ACC112 (cell line): Measurements from ENCODE around the gene TRUB1.

Experiments
- H2AFZ ChIP-seq: fragments of 200-600 bp; sonication (generic); one replicate; pipeline ENCODE4 v1.6.0; 2017; ENCODE audit warnings: antibody characterized with exemption, low read length; ENCODE audit not compliant: unreplicated experiment
- H3K27ac ChIP-seq: fragments of 200-600 bp; sonication (generic); 2 replicates; pipeline ENCODE4 v1.5.1; 2014; ENCODE audit warnings: low read depth, mild to moderate bottlenecking, antibody characterized with exemption, low read length, moderate library complexity
- H3K27me3 ChIP-seq: fragments of 200-600 bp; sonication (generic); 2 replicates; pipeline ENCODE4 v1.6.1; 2014; ENCODE audit warnings: mild to moderate bottlenecking, antibody characterized with exemption, low read length, moderate library complexity, mixed read lengths; ENCODE audit not compliant: insufficient read depth
- H3K36me3 ChIP-seq: fragments of 200-600 bp; sonication (generic); 2 replicates; pipeline ENCODE4 v1.6.1; 2016; ENCODE audit warnings: mild to moderate bottlenecking, antibody characterized with exemption, low read length, moderate library complexity, mixed read lengths; ENCODE audit not compliant: insufficient read depth
- H3K4me1 ChIP-seq: fragments of 200-600 bp; sonication (generic); one replicate; pipeline ENCODE4 v1.6.1; 2016; ENCODE audit warnings: low read length, mixed read lengths; ENCODE audit not compliant: insufficient read depth, unreplicated experiment, control insufficient read depth
- H3K4me3 ChIP-seq: fragments of 200-600 bp; sonication (generic); 2 replicates; pipeline ENCODE4 v1.5.1; 2014; ENCODE audit warnings: mild to moderate bottlenecking, low read depth, low read length
- H3K79me2 ChIP-seq: fragments of 200-600 bp; sonication (generic); one replicate; pipeline ENCODE4 v1.6.0; 2016; ENCODE audit warnings: low read length; ENCODE audit not compliant: control insufficient read depth, unreplicated experiment, insufficient read depth

TRUB1 gene

GRCh38 chr10:114911052-114911711, 26.8 kb upstream of the TRUB1 start:
- H3K4me1 ChIP-seq = peaks cover 5% of the 10 kb centered on the region
- H3K27ac ChIP-seq = no peak overlapping the region
- no peak overlapping the region for H3K4me3 ChIP-seq

DNA sequence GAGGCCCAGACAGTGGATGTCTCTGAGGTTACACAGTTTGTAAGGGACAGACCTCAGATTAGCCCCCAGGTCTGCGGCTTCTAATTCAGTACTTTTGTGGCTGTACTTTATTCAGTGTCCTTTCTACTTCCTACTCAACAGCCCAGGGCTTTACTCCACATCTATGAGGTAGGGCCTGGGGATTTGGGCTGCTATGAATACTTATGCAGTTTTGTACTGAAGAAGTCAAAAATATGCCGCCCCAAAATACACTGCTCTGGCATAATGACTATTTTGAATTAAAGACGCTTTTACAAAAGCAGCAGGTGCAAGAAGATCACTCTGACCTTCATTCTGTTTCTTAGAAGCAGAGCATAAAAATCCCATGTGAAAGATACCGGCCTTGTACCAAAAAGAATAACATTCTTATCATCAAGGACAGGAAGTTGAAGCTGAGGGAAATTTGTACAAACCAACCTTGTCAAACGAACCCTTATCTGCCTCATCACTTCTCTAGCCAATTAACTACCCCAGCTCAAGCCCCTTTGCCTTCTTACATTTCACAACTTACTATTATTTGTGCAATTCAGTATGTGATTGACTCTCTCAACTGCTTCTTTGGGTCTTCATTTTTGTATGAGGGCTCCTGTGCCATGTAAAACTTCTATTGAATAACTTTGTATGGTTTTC, 26.1 kb upstream of the TRUB1 start:
- H3K4me1 ChIP-seq = peaks cover 4% of the 10 kb centered on the region
- H3K36me3 ChIP-seq = no peaks in the 10 kb centered on the region
- H3K79me2 ChIP-seq = no peaks in the 10 kb centered on the region
- H2AFZ ChIP-seq = no peak overlapping the region
- no peak overlapping the region for H3K27ac ChIP-seq
- no peak overlapping the region for H3K4me3 ChIP-seq
- no peaks in the 10 kb centered on the region for H3K27me3 ChIP-seq

More at GRCh38 chr10:114911052-114911711, 26.8 kb upstream of the TRUB1 start:
- Histone ChIP-seq H3K36me3 (no peaks in the 10 kb centered on the region), H2AFZ (no peak overlapping the region), H3K27me3 (no peaks in the 10 kb centered on the region), H3K79me2 (no peaks in the 10 kb centered on the region)

DNA sequence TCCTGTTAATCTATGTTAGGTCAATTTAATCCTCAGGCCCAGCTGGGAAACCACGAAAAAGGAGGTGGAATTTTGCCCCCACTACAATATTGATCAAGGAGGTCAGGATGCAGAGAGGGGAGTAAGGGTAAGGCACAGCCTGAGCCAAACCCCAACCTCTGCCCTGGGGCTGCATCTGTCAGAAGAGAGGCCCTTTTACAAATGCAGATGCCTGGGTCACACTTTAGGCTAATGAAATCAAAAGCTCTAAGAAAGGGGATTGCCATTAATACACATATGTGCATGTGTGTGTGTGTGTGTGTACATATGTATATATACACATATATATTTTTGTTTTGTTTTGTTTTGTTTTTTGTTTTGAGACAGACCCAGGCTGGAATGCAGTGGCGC, 25.5 kb upstream of the TRUB1 start:
- Histone ChIP-seq H3K79me2 (no peaks in the 10 kb centered on the region), H2AFZ (no peak overlapping the region), H3K27ac (no peak overlapping the region), H3K4me3 (no peak overlapping the region), H3K4me1 (no peaks in the 10 kb centered on the region), H3K27me3 (no peaks in the 10 kb centered on the region), H3K36me3 (no peaks in the 10 kb centered on the region)

DNA sequence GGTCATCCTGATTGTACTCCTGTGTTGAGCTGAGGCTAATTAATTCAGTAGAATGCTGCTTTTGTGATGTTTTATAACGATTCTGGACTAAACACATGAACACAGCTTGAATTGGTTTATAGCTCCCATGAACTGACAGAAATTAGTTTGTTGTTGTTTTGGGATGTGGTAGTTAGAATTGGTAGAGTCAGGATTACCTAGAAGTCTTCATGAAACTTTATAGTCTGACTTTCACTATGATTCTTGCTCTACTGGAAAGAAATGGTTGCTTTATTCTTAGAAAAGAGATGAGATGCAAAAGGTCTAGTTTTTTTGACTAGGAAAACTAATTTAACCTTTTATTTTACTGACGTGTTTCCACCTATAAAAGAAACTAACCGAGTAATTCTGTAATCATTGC, 23.4 kb upstream of the TRUB1 start:
- H3K4me3 ChIP-seq = no peak overlapping the region
- H3K27ac ChIP-seq = no peak overlapping the region
- no peaks in the 10 kb centered on the region for H3K79me2 ChIP-seq
- H2AFZ ChIP-seq = no peak overlapping the region
- H3K27me3 ChIP-seq = no peaks in the 10 kb centered on the region
- H3K36me3 ChIP-seq = no peaks in the 10 kb centered on the region
- H3K4me1 ChIP-seq = peaks cover 6% of the 10 kb centered on the region

- Histone ChIP-seq H3K4me1 (peaks cover 6% of the 10 kb centered on the region), H3K27ac (no peak overlapping the region), H3K27me3 (no peaks in the 10 kb centered on the region), H2AFZ (no peak overlapping the region), H3K36me3 (no peaks in the 10 kb centered on the region), H3K4me3 (no peak overlapping the region), H3K79me2 (no peaks in the 10 kb centered on the region)
Observed at GRCh38 chr10:114915294-114915693, 22.7 kb upstream of the TRUB1 start.

DNA sequence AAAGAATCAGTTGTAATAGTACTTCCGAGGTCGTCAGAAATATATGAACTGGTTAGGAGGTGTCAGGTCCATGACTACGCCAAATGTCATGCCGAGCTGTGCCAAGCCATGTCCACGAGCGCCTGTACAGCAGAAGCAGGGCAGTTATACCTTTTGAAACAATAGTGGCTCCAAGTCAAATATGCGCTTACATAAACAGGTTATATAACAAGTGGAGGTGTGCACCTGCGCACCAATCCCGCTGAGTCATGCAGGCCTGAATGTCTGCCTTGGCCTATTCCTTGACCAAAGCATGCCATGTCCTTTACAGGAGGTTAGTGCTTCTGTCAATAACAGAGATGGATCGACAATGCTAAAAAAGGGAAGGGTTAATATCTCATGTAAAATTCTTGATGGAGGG, 21.3 kb upstream of the TRUB1 start:
- H3K27me3 ChIP-seq = no peaks in the 10 kb centered on the region
- no peak overlapping the region for H2AFZ ChIP-seq
- H3K4me3 ChIP-seq = no peak overlapping the region
- H3K4me1 ChIP-seq = peaks cover 6% of the 10 kb centered on the region
- H3K27ac ChIP-seq = no peak overlapping the region
- H3K36me3 ChIP-seq = no peaks in the 10 kb centered on the region
- no peaks in the 10 kb centered on the region for H3K79me2 ChIP-seq

- Histone ChIP-seq H3K27ac (no peak overlapping the region), H3K27me3 (no peaks in the 10 kb centered on the region), H3K79me2 (no peaks in the 10 kb centered on the region), H2AFZ (no peak overlapping the region), H3K4me3 (no peak overlapping the region), H3K36me3 (no peaks in the 10 kb centered on the region), H3K4me1 (peaks cover 6% of the 10 kb centered on the region)
Observed at GRCh38 chr10:114917459-114917858, 20.5 kb upstream of the TRUB1 start.

DNA sequence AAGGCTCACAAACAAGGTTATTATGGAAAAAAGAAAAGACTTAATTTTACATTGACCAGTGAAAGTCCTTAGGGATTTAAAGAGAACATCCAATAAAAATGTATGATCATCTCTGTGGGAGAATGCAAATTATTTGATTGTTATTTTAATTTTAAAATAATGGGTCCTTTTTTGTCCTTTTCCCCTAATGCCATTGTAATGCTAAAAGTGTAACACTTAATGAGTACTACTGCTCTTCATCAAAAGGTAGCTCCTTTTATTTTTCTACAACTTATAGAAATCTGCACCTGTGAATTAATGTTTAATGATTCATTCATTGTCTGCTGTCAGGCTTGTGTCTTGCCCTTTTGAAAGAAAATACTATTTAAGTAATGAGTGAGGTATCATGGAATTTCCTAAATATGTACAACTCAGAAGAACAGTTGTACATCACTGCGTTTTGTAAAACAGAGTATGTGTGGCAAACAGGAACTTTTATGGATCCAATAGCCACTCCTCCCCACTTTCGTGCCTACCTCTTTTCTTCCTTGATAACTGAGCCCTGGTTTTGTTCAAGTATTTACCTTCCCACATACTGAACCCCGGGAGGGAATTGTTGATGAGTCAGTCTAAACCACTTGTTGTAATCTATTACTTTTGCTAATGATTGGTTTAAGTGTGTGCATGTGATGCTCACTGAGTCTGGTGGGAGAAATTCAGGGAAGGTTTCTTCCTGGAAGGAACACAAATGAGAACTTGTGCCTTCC, 19.9 kb upstream of the TRUB1 start:
- Histone ChIP-seq H3K27ac (no peak overlapping the region), H2AFZ (no peak overlapping the region), H3K79me2 (no peaks in the 10 kb centered on the region), H3K4me1 (peaks cover 6% of the 10 kb centered on the region), H3K27me3 (no peaks in the 10 kb centered on the region), H3K4me3 (no peak overlapping the region), H3K36me3 (no peaks in the 10 kb centered on the region)

DNA sequence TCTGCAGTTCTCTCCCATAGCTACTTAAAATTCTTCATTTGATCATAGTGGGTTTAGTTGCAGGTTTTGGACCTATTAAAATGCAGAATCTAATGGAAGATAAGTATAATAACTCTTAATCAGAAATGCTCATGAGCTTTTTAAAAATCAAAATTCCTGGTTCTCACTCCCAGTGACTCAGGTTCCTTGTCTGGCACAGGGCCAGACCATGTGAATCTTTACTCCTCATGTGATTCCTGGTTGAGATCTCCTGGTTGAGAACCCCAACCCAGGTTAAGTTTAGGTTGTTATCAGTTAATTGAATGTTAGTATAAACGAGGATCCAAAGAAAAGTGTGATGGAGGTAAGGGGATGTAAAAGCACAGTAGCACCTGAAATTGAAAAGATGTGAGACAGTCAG, 17.5 kb upstream of the TRUB1 start:
- no peaks in the 10 kb centered on the region for H3K36me3 ChIP-seq
- no peak overlapping the region for H3K27ac ChIP-seq
- H3K4me3 ChIP-seq = no peak overlapping the region
- H3K27me3 ChIP-seq = no peaks in the 10 kb centered on the region
- H3K4me1 ChIP-seq = peaks cover 13% of the 10 kb centered on the region
- H3K79me2 ChIP-seq = no peaks in the 10 kb centered on the region
- no peak overlapping the region for H2AFZ ChIP-seq

DNA sequence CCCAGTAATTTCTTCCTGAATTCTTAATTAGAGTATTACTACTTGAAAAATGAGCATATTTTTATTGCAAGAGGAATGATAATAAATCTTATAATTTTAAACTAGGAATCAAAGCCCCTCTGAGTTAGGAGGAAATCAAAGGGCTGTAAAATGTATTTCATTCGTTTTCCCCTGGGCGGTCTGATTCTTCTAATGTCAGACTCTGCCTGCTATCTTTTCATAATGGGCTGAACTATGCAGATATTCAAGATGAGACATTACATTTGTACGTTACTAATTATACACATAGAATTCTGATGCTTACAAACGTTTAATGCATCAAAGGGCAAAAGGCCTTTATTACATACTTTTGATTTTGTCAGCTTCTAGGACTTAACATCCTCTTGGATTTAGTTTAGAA, 16.0 kb upstream of the TRUB1 start:
- Histone ChIP-seq H3K4me3 (no peak overlapping the region), H3K27ac (no peak overlapping the region), H3K27me3 (no peaks in the 10 kb centered on the region), H3K4me1 (peaks cover 25% of the 10 kb centered on the region), H3K36me3 (no peaks in the 10 kb centered on the region), H2AFZ (no peak overlapping the region), H3K79me2 (no peaks in the 10 kb centered on the region)

- H3K4me1 ChIP-seq = peaks cover 20% of the 10 kb centered on the region
- no peak overlapping the region for H3K27ac ChIP-seq
- no peak overlapping the region for H3K4me3 ChIP-seq
Observed at GRCh38 chr10:114923551-114923950, 14.4 kb upstream of the TRUB1 start.

More at GRCh38 chr10:114923551-114923950, 14.4 kb upstream of the TRUB1 start:
- Histone ChIP-seq H3K79me2 (no peaks in the 10 kb centered on the region), H3K27me3 (no peaks in the 10 kb centered on the region), H2AFZ (no peak overlapping the region), H3K36me3 (no peaks in the 10 kb centered on the region)
